OCI-LY7 (cell line): ENCODE data around the gene UFD1. TPM values are rescaled to one million over a fixed set of nuclear protein-coding genes. Genes with fewer than 3 reads are reported as not detected.

Experiments
- BruUV-seq: library from RNA; stranded (reverse); fragments of 400-500 nt; replicated peaks from 2 replicates; lab custom pipeline; 2021; lab: Mats Ljungman, UMichigan
- CTCF ChIA-PET: fragments of 300-600 bp; sonication (Branson Sonifier 250); formaldehyde crosslinking; loops from one replicate; lab custom pipeline; 2022; ENCODE audit warnings: antibody characterized with exemption; ENCODE audit not compliant: unreplicated experiment; lab: Charles Lee
- POLR2A ChIA-PET: fragments of 300-600 bp; sonication (Branson Sonifier 250); formaldehyde crosslinking; loops from one replicate; lab custom pipeline; 2022; ENCODE audit warnings: antibody characterized with exemption; lab: Charles Lee
- DNase-seq: peaks from one replicate; pipeline ENCODE4 v3.0.0-alpha.2; 2015; ENCODE audit warnings: low spot score
- H2AFZ ChIP-seq: fragments of 200-600 bp; sonication (generic), shearing (Covaris generic); 2 replicates; pipeline ENCODE4 v1.6.1; 2014; ENCODE audit warnings: mild to moderate bottlenecking, antibody characterized with exemption, low read length, moderate library complexity
- H3K27ac ChIP-seq: fragments of 200-600 bp; sonication (generic); 2 replicates; pipeline ENCODE4 v1.5.1; 2014; ENCODE audit warnings: mixed run types, low read depth, mild to moderate bottlenecking, moderate library complexity, low read length, inconsistent platforms; ENCODE audit not compliant: poor library complexity, severe bottlenecking
- H3K36me3 ChIP-seq: fragments of 200-600 bp; sonication (generic); 2 replicates; pipeline ENCODE4 v1.6.1; 2014; ENCODE audit warnings: mild to moderate bottlenecking, antibody characterized with exemption, low read length, moderate library complexity, mixed read lengths; ENCODE audit not compliant: insufficient read depth
- H3K4me1 ChIP-seq: fragments of 200-600 bp; sonication (generic); 2 replicates; pipeline ENCODE4 v1.5.1; 2014; ENCODE audit warnings: mild to moderate bottlenecking, low read length; ENCODE audit not compliant: insufficient read depth, poor library complexity, severe bottlenecking
- H3K4me2 ChIP-seq: fragments of 200-600 bp; sonication (generic); 2 replicates; pipeline ENCODE4 v1.6.1; 2014; ENCODE audit warnings: mild to moderate bottlenecking, low read length
- H3K4me3 ChIP-seq: fragments of 200-600 bp; sonication (generic); 2 replicates; pipeline ENCODE4 v1.5.1; 2014; ENCODE audit warnings: mild to moderate bottlenecking, low read depth, low read length; ENCODE audit not compliant: poor library complexity, severe bottlenecking
- H3K79me2 ChIP-seq: fragments of 200-600 bp; sonication (generic); 2 replicates; pipeline ENCODE4 v1.6.1; 2016; ENCODE audit warnings: low read depth, mild to moderate bottlenecking, low read length, moderate library complexity, mixed read lengths; ENCODE audit not compliant: insufficient read depth
- H3K9me2 ChIP-seq: fragments of 200-600 bp; sonication (generic); 2 replicates; pipeline ENCODE4 v1.6.1; 2016; ENCODE audit warnings: mild to moderate bottlenecking, low read length, mixed read lengths; ENCODE audit not compliant: insufficient read depth
- H3K9me3 ChIP-seq: fragments of 200-600 bp; sonication (generic); 2 replicates; pipeline ENCODE4 v1.6.1; 2014; ENCODE audit warnings: mild to moderate bottlenecking, mixed run types, low read length, mixed read lengths
- H4K20me1 ChIP-seq: fragments of 200-600 bp; sonication (generic); 2 replicates; pipeline ENCODE4 v1.6.1; 2014; ENCODE audit warnings: mild to moderate bottlenecking, antibody characterized with exemption, low read length, moderate library complexity, mixed read lengths; ENCODE audit not compliant: insufficient read depth
- EZH2phosphoT487 ChIP-seq: fragments of 200-600 bp; sonication (generic); IDR thresholded peaks from 2 replicates; pipeline ENCODE4 v1.6.1; 2018; ENCODE audit warnings: low read depth, borderline replicate concordance, mild to moderate bottlenecking, mixed run types, antibody characterized with exemption, low read length, moderate library complexity, mixed read lengths
- intact Hi-C: fragments of 100-400 bp; cut with micrococcal nuclease; formaldehyde crosslinking; loops from one replicate; pipeline ENCODE4 v1.10.0; 2022; ENCODE audit not compliant: unreplicated experiment
- total RNA-seq, 2 experiments: library from RNA; depleted of rRNA in 1 of 2; stranded (reverse); fragments of >200 nt in 1 of 2; shearing (Covaris generic) in 1 of 2; gene quantifications; 2 replicates each; pipeline ENCODE4 v1.2.3, GENCODE V29; 2014 to 2022
- TF ChIP-seq, protein P1 (sequence below): fragments of 200-600 bp; sonication (generic); conservative IDR thresholded peaks from 2 replicates; pipeline ENCODE4 v1.5.1; 2014; ENCODE audit warnings: mild to moderate bottlenecking, antibody characterized with exemption, low read length, moderate library complexity, mixed read lengths

The UFD1 gene
- total RNA-seq, 2 experiments from 2014 or later: 60.1 to 70.8 TPM

DNA sequence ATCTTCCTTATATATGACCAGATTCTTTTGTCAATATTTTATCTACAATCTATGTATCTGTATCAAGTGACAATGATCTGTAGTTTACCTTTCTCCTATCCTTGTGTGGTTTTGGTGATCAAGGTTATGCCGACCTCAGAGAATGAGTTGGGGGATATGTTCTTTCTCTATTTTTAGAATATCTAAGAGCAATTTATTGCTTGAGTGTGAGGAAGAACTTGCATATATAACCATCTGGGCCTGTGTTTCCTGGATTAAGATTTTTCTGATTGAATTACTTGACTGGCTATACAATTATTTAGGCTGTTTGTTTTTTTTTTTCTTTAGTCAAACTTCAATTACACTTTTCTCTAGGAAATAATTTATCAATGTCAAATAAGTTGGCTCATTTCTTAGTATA is 17.5 kb downstream of the UFD1 start:
- no peaks in the 10 kb centered on the region for H3K4me1 ChIP-seq
- no peak overlapping the region for H3K27ac ChIP-seq
- ChIA-PET CTCF (no interaction called here), POLR2A (interaction anchor here (0.5 kb wide), 1 partner anchor 135 kb away, joined by 5 read pairs; no protein-coding TSS in a partner anchor)
- H3K4me2 ChIP-seq: no peak overlapping the region
- H3K9me3 ChIP-seq: no peaks in the 10 kb centered on the region
- no peaks in the 10 kb centered on the region for H3K79me2 ChIP-seq
- H3K4me3 ChIP-seq: no peak overlapping the region
- TF ChIP-seq, protein P1, sequence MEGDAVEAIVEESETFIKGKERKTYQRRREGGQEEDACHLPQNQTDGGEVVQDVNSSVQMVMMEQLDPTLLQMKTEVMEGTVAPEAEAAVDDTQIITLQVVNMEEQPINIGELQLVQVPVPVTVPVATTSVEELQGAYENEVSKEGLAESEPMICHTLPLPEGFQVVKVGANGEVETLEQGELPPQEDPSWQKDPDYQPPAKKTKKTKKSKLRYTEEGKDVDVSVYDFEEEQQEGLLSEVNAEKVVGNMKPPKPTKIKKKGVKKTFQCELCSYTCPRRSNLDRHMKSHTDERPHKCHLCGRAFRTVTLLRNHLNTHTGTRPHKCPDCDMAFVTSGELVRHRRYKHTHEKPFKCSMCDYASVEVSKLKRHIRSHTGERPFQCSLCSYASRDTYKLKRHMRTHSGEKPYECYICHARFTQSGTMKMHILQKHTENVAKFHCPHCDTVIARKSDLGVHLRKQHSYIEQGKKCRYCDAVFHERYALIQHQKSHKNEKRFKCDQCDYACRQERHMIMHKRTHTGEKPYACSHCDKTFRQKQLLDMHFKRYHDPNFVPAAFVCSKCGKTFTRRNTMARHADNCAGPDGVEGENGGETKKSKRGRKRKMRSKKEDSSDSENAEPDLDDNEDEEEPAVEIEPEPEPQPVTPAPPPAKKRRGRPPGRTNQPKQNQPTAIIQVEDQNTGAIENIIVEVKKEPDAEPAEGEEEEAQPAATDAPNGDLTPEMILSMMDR: no peak
- no peak for TF ChIP-seq EZH2phosphoT487
- BruUV-seq: no TSS peak
- no peak overlapping the region for H2AFZ ChIP-seq
- DNase-seq: no peak
- no peaks in the 10 kb centered on the region for H4K20me1 ChIP-seq
- H3K9me2 ChIP-seq: no peaks in the 10 kb centered on the region
- intact Hi-C loops: loop anchor here (10.0 kb wide), 1 partner anchor 117 kb away; no protein-coding TSS in a partner anchor
- peaks cover 96% of the 10 kb centered on the region for H3K36me3 ChIP-seq

DNA sequence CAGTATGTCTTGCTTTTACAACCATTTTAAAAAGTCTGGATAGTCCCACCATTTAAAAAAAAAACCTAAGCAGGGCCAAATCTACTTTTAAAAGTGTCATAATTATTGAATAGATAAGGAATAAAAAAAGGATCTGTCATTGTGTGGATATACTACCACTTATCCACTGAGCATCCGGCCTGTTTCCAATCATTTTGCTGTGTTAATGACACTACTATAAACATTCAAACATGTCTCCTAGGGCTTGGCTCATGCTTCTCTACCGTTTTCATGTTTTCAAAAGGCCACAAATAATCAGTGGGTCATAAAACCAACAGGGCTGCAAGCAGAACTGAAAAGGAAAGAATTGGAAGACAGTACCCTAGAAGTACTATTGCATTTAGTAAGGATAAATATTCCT is 19.0 kb downstream of the UFD1 start:
- intact Hi-C loops: loop anchor here (10.0 kb wide), 1 partner anchor 115 kb away; no protein-coding TSS in a partner anchor
- Histone ChIP-seq H3K9me2 (no peaks in the 10 kb centered on the region), H3K36me3 (peaks cover 96% of the 10 kb centered on the region), H3K79me2 (no peaks in the 10 kb centered on the region), H3K27ac (no peak overlapping the region), H3K4me2 (no peak overlapping the region), H3K4me1 (no peaks in the 10 kb centered on the region), H3K4me3 (no peak overlapping the region), H4K20me1 (no peaks in the 10 kb centered on the region), H3K9me3 (no peaks in the 10 kb centered on the region), H2AFZ (no peak overlapping the region)
- ChIA-PET CTCF (no interaction called here), POLR2A (interaction anchor here (0.7 kb wide), 1 partner anchor 91 kb away, joined by 5 read pairs; no protein-coding TSS in a partner anchor)
- TF ChIP-seq EZH2phosphoT487: no peak
- TF ChIP-seq, protein P1: no peak
- DNase-seq: no peak
- BruUV-seq: no TSS peak

DNA sequence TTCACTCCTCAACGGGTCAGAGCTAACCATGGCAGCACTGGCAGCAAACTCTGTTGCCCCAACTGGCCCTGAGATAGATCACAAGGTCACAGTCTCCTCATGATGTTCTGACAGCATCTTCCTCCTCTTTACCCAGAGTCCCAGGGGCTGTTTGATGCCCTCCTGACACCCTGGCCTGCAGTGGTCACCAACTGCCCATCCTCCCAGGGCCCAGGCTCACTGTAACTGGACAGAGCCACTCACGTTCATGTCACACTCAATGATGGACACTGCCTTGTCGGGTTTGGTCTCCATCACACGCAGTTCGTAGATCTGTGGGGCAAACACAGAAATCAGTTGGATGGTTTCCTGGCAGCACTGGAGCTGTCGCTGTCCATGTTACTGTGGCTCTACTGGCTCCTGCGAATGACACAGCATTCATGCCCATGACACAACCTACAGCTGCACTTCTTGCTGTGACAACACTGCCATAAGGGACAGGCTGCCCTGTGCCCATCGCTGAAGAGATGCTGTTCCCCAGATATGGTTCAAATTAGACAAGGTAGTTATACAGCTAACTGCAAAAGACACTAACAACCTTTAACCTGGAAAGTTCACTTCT is 21.1 kb downstream of the UFD1 start:
- Histone ChIP-seq H3K9me2 (no peaks in the 10 kb centered on the region), H2AFZ (no peak overlapping the region), H3K36me3 (peaks cover 97% of the 10 kb centered on the region), H3K27ac (no peak overlapping the region), H4K20me1 (no peaks in the 10 kb centered on the region), H3K9me3 (no peaks in the 10 kb centered on the region), H3K4me3 (no peak overlapping the region), H3K4me1 (no peaks in the 10 kb centered on the region), H3K4me2 (no peak overlapping the region), H3K79me2 (no peaks in the 10 kb centered on the region)
- intact Hi-C loops: no loop called here
- DNase-seq: no peak
- ChIA-PET POLR2A (no interaction called here), CTCF (no interaction called here)
- TF ChIP-seq, protein P1: no peak
- no peak for TF ChIP-seq EZH2phosphoT487
- BruUV-seq: no TSS peak
